Right atrium auricular region (tissue), 2 donors: ENCODE measurements around the gene RPL31. TPM values are rescaled to one million over a fixed set of nuclear protein-coding genes. Genes with fewer than 3 reads are reported as not detected.

Source experiments
- DNase-seq: peaks from one replicate; pipeline ENCODE4 v3.0.0-alpha.2; 2019; ENCODE audit warnings: low spot score
- H3K27ac ChIP-seq, 2 donors: fragments of 200-600 bp; sonication (generic); 1 replicate in 1 of 2; 2 replicates in 1 of 2; pipeline ENCODE4 v1.5.1; 2016 to 2019
- H3K27me3 ChIP-seq, 2 donors: fragments of 200-600 bp; sonication (generic); one replicate each; pipeline versions ENCODE4 v1.5.1 to v1.6.0; 2017 to 2019
- H3K36me3 ChIP-seq: fragments of 200-600 bp; sonication (generic); one replicate; pipeline ENCODE4 v1.5.1; 2016
- H3K4me1 ChIP-seq, 2 donors: fragments of 200-600 bp; sonication (generic); one replicate each; pipeline versions ENCODE4 v1.5.1 to v1.6.0; 2017 to 2019
- H3K4me3 ChIP-seq, 2 donors: fragments of 200-600 bp; sonication (generic); 1 replicate in 1 of 2; 2 replicates in 1 of 2; pipeline ENCODE4 v1.5.1; 2017 to 2019; ENCODE audit warnings: mild to moderate bottlenecking in 1 of 2, moderate library complexity in 1 of 2
- H3K9me3 ChIP-seq, 2 donors: fragments of 200-600 bp; sonication (generic); one replicate each; pipeline ENCODE4 v1.5.1; 2019
- CTCF ChIP-seq, 2 donors: fragments of 200-600 bp; sonication (generic); IDR thresholded peaks; one replicate each; pipeline ENCODE4 v1.5.1; 2019; ENCODE audit warnings: antibody characterized with exemption in 2 of 2
- total RNA-seq, 2 donors: library from RNA; depleted of rRNA; stranded (reverse); fragments of >200 nt; gene quantifications; one replicate each; pipeline ENCODE4 v1.1.0, GENCODE V29; 2016

Gene RPL31
- total RNA-seq, 2 donors from 2014 or later, result 437 to 813 TPM

GRCh38 chr2:100975521-100975785, 26.6 kb upstream of the RPL31 start:
- Histone ChIP-seq H3K27me3 (no peaks in the 10 kb centered on the region), H3K4me3 (no peak overlapping the region), H3K9me3 (no peaks in the 10 kb centered on the region), H3K4me1 (no peaks in the 10 kb centered on the region), H3K27ac (no peak overlapping the region), H3K36me3 (peaks cover 61% of the 10 kb centered on the region)
- no peak for DNase-seq
- TF ChIP-seq CTCF (IDR thresholded peaks at IDR 0.05), result no peak

GRCh38 chr2:100976061-100976460, 26.0 kb upstream of the RPL31 start:
- Histone ChIP-seq H3K36me3 (peaks cover 65% of the 10 kb centered on the region), H3K27ac (no peak overlapping the region), H3K9me3 (no peaks in the 10 kb centered on the region), H3K4me3 (no peak overlapping the region), H3K27me3 (no peaks in the 10 kb centered on the region), H3K4me1 (no peaks in the 10 kb centered on the region)
- DNase-seq, result no peak
- TF ChIP-seq CTCF (IDR thresholded peaks at IDR 0.05), result no peak

GRCh38 chr2:100976645-100977391, 25.3 kb upstream of the RPL31 start:
- DNase-seq, result no peak
- Histone ChIP-seq H3K4me1 (no peaks in the 10 kb centered on the region), H3K9me3 (no peaks in the 10 kb centered on the region), H3K36me3 (peaks cover 59% of the 10 kb centered on the region), H3K27me3 (no peaks in the 10 kb centered on the region), H3K27ac (no peak overlapping the region), H3K4me3 (no peak overlapping the region)
- TF ChIP-seq CTCF (IDR thresholded peaks at IDR 0.05), result no peak

GRCh38 chr2:100977511-100977910, 24.6 kb upstream of the RPL31 start:
- no peak overlapping the region for H3K27ac ChIP-seq
- H3K27me3 ChIP-seq, result no peaks in the 10 kb centered on the region
- H3K4me1 ChIP-seq, result no peaks in the 10 kb centered on the region
- no peak for DNase-seq
- peaks cover 59% of the 10 kb centered on the region for H3K36me3 ChIP-seq
- no peak for TF ChIP-seq CTCF (IDR thresholded peaks at IDR 0.05)
- H3K4me3 ChIP-seq, result no peak overlapping the region
- H3K9me3 ChIP-seq, result no peaks in the 10 kb centered on the region

- Histone ChIP-seq H3K4me1 (peaks cover 0 to 7% of the 10 kb centered on the region in 2 donors), H3K36me3 (peaks cover 51% of the 10 kb centered on the region), H3K27ac (no peak overlapping the region), H3K9me3 (no peaks in the 10 kb centered on the region), H3K27me3 (no peaks in the 10 kb centered on the region), H3K4me3 (no peak overlapping the region)
- DNase-seq, result no peak
- no peak for TF ChIP-seq CTCF (IDR thresholded peaks at IDR 0.05)
Measured at GRCh38 chr2:100978582-100979191, 23.4 kb upstream of the RPL31 start.

- H3K27ac ChIP-seq, result no peak overlapping the region
- DNase-seq, result no peak
- peaks cover 45% of the 10 kb centered on the region for H3K36me3 ChIP-seq
- H3K4me3 ChIP-seq, result no peak overlapping the region
- no peaks in the 10 kb centered on the region for H3K27me3 ChIP-seq
- peaks cover 0 to 11% of the 10 kb centered on the region in 2 donors for H3K4me1 ChIP-seq
- no peak for TF ChIP-seq CTCF (IDR thresholded peaks at IDR 0.05)
- no peaks in the 10 kb centered on the region for H3K9me3 ChIP-seq
Measured at GRCh38 chr2:100980046-100980445, 22.0 kb upstream of the RPL31 start.
